ENCODE measurements around the gene LILRA6. TPM values are rescaled to one million over a fixed set of nuclear protein-coding genes. Genes with fewer than 3 reads are reported as not detected.

LILRA6 gene
- total and polyA plus RNA-seq, 10 of the 15 experiments (the other 5 are each of a cell fraction or from before 2014, with no cell fraction given), result 0.04 to 1.7 (median 0.09) TPM; not detected in 2

DNA sequence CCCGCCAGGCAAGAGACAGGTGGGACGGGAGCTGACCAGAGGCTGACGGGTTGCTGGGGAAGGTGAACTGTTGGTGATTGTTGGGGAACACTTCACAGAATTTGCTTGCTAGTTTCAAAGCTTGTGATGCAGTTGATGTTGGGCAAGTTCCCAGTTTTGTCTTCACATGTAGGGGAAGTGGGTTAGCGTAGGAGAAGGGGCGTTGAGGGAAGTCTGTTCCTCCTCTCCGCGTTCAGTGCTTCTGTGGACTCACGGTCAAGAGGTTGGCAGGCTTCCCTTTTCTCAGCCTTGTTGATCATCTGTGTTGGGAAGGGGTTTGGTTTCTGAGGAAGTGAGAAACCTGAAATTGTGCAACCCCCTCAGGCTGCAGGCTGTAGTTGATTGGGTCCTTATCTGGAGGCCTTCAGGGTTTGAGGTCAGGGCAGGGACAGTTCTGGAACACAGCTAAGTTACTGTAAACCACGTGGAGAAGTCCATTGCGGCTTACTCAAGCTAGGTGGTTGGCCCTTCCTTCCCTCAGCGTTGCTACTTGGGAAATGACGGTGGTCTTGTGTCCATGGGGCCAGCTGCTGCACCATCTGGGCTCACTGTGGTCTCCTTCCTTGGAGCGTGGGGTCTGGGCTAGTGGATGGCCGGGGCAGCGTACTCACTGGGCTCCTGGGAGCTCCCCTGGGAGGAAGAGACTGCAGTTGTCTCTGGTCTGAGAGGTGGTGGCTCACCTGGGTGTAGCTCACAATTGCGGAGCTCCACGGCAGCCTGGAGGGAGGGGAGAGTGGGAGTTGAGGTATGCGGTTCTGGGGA is 34.4 kb downstream of the LILRA6 start (continued):
- TF ChIP-seq, protein P1, sequence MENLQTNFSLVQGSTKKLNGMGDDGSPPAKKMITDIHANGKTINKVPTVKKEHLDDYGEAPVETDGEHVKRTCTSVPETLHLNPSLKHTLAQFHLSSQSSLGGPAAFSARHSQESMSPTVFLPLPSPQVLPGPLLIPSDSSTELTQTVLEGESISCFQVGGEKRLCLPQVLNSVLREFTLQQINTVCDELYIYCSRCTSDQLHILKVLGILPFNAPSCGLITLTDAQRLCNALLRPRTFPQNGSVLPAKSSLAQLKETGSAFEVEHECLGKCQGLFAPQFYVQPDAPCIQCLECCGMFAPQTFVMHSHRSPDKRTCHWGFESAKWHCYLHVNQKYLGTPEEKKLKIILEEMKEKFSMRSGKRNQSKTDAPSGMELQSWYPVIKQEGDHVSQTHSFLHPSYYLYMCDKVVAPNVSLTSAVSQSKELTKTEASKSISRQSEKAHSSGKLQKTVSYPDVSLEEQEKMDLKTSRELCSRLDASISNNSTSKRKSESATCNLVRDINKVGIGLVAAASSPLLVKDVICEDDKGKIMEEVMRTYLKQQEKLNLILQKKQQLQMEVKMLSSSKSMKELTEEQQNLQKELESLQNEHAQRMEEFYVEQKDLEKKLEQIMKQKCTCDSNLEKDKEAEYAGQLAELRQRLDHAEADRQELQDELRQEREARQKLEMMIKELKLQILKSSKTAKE (IDR thresholded peaks at IDR 0.05; ENCODE audit: low read depth, poor library complexity, severe bottlenecking), result peak; percentile 70
- TF ChIP-seq MYB (IDR thresholded peaks at IDR 0.05; ENCODE audit: borderline replicate concordance, low read depth, low read length), result no peak
- TF ChIP-seq, protein P2, sequence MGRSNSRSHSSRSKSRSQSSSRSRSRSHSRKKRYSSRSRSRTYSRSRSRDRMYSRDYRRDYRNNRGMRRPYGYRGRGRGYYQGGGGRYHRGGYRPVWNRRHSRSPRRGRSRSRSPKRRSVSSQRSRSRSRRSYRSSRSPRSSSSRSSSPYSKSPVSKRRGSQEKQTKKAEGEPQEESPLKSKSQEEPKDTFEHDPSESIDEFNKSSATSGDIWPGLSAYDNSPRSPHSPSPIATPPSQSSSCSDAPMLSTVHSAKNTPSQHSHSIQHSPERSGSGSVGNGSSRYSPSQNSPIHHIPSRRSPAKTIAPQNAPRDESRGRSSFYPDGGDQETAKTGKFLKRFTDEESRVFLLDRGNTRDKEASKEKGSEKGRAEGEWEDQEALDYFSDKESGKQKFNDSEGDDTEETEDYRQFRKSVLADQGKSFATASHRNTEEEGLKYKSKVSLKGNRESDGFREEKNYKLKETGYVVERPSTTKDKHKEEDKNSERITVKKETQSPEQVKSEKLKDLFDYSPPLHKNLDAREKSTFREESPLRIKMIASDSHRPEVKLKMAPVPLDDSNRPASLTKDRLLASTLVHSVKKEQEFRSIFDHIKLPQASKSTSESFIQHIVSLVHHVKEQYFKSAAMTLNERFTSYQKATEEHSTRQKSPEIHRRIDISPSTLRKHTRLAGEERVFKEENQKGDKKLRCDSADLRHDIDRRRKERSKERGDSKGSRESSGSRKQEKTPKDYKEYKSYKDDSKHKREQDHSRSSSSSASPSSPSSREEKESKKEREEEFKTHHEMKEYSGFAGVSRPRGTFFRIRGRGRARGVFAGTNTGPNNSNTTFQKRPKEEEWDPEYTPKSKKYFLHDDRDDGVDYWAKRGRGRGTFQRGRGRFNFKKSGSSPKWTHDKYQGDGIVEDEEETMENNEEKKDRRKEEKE (IDR thresholded peaks at IDR 0.05), result peak; percentile 4; the same call in 1 of the 2 replicates
- no peak for TF ChIP-seq ASH2L (IDR thresholded peaks at IDR 0.05; ENCODE audit: borderline replicate concordance, low read depth)
- no peak for TF ChIP-seq MXI1 (IDR thresholded peaks at IDR 0.05; ENCODE audit: low read depth, low read length)
- no peak for TF ChIP-seq KDM1A (IDR thresholded peaks at IDR 0.05; ENCODE audit: borderline replicate concordance)
- TF ChIP-seq EGR1 (IDR thresholded peaks at IDR 0.05; ENCODE audit: borderline replicate concordance in 1 of 2, low read depth in 2 of 2, low read length in 2 of 2), result no peak
- peak; percentile 53 for TF ChIP-seq MEF2B (IDR thresholded peaks at IDR 0.05; ENCODE audit: partially characterized antibody, poor library complexity, severe bottlenecking)
- TF ChIP-seq, protein P3, sequence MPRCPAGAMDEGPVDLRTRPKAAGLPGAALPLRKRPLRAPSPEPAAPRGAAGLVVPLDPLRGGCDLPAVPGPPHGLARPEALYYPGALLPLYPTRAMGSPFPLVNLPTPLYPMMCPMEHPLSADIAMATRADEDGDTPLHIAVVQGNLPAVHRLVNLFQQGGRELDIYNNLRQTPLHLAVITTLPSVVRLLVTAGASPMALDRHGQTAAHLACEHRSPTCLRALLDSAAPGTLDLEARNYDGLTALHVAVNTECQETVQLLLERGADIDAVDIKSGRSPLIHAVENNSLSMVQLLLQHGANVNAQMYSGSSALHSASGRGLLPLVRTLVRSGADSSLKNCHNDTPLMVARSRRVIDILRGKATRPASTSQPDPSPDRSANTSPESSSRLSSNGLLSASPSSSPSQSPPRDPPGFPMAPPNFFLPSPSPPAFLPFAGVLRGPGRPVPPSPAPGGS (IDR thresholded peaks at IDR 0.05; ENCODE audit: borderline replicate concordance, insufficient read depth, low read depth, low read length, poor library complexity, severe bottlenecking), result peak; percentile 32
- no peak for TF ChIP-seq EZH2 (IDR thresholded peaks at IDR 0.05; ENCODE audit: borderline replicate concordance, control insufficient read depth, low read depth, low read length)
- TF ChIP-seq, protein P4, sequence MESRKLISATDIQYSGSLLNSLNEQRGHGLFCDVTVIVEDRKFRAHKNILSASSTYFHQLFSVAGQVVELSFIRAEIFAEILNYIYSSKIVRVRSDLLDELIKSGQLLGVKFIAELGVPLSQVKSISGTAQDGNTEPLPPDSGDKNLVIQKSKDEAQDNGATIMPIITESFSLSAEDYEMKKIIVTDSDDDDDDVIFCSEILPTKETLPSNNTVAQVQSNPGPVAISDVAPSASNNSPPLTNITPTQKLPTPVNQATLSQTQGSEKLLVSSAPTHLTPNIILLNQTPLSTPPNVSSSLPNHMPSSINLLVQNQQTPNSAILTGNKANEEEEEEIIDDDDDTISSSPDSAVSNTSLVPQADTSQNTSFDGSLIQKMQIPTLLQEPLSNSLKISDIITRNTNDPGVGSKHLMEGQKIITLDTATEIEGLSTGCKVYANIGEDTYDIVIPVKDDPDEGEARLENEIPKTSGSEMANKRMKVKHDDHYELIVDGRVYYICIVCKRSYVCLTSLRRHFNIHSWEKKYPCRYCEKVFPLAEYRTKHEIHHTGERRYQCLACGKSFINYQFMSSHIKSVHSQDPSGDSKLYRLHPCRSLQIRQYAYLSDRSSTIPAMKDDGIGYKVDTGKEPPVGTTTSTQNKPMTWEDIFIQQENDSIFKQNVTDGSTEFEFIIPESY (IDR thresholded peaks at IDR 0.05), result no peak
- peak; percentile 65; the same call in 1 of the 2 replicates for TF ChIP-seq POLR2AphosphoS2 (IDR thresholded peaks at IDR 0.05; ENCODE audit: low read depth, low read length)
- TF ChIP-seq, protein P5, sequence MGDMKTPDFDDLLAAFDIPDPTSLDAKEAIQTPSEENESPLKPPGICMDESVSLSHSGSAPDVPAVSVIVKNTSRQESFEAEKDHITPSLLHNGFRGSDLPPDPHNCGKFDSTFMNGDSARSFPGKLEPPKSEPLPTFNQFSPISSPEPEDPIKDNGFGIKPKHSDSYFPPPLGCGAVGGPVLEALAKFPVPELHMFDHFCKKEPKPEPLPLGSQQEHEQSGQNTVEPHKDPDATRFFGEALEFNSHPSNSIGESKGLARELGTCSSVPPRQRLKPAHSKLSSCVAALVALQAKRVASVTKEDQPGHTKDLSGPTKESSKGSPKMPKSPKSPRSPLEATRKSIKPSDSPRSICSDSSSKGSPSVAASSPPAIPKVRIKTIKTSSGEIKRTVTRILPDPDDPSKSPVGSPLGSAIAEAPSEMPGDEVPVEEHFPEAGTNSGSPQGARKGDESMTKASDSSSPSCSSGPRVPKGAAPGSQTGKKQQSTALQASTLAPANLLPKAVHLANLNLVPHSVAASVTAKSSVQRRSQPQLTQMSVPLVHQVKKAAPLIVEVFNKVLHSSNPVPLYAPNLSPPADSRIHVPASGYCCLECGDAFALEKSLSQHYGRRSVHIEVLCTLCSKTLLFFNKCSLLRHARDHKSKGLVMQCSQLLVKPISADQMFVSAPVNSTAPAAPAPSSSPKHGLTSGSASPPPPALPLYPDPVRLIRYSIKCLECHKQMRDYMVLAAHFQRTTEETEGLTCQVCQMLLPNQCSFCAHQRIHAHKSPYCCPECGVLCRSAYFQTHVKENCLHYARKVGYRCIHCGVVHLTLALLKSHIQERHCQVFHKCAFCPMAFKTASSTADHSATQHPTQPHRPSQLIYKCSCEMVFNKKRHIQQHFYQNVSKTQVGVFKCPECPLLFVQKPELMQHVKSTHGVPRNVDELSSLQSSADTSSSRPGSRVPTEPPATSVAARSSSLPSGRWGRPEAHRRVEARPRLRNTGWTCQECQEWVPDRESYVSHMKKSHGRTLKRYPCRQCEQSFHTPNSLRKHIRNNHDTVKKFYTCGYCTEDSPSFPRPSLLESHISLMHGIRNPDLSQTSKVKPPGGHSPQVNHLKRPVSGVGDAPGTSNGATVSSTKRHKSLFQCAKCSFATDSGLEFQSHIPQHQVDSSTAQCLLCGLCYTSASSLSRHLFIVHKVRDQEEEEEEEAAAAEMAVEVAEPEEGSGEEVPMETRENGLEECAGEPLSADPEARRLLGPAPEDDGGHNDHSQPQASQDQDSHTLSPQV (IDR thresholded peaks at IDR 0.05), result no peak
